ENCODE results near the gene SEC24B. TPM values are rescaled to one million over a fixed set of nuclear protein-coding genes. Genes with fewer than 3 reads are reported as not detected.

Gene SEC24B
- total and polyA plus RNA-seq, 10 of the 15 experiments (the other 5 are each of a cell fraction or from before 2014, with no cell fraction given) = 6.4 to 43.2 (median 16.0) TPM

DNA sequence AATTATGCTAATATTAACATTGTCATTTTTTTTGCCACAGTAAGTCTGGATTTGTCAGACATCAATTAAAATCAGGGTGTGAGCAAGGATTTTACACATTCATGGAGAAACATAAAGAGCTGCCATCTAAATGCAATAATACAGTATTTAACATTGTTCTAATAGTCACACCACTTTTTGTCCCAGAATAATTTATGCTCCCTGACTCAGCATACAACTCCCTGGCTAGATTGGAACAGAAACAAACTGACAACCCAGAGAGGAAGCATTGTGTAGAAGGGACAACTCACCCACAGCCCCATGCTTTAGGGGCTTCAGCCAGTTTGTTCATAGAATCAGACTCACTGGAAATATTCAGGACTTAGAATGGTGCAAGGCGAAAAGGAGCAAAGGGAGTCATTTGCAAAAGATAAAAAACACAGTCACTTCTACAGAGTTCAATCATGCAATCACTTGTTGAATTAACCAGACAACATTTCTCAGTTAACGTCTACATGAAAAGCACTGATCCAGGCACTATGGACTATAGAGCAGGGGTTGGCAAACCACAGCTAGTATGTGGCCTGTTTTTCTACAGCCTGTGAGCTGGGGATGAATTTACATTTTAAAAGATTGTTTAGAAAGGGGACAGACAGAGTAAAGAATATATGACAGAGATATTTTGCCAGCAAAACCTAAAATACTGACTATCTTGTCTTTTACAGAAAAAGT lies 26.4 kb upstream of the SEC24B start (continued):
- TF ChIP-seq, protein P1, sequence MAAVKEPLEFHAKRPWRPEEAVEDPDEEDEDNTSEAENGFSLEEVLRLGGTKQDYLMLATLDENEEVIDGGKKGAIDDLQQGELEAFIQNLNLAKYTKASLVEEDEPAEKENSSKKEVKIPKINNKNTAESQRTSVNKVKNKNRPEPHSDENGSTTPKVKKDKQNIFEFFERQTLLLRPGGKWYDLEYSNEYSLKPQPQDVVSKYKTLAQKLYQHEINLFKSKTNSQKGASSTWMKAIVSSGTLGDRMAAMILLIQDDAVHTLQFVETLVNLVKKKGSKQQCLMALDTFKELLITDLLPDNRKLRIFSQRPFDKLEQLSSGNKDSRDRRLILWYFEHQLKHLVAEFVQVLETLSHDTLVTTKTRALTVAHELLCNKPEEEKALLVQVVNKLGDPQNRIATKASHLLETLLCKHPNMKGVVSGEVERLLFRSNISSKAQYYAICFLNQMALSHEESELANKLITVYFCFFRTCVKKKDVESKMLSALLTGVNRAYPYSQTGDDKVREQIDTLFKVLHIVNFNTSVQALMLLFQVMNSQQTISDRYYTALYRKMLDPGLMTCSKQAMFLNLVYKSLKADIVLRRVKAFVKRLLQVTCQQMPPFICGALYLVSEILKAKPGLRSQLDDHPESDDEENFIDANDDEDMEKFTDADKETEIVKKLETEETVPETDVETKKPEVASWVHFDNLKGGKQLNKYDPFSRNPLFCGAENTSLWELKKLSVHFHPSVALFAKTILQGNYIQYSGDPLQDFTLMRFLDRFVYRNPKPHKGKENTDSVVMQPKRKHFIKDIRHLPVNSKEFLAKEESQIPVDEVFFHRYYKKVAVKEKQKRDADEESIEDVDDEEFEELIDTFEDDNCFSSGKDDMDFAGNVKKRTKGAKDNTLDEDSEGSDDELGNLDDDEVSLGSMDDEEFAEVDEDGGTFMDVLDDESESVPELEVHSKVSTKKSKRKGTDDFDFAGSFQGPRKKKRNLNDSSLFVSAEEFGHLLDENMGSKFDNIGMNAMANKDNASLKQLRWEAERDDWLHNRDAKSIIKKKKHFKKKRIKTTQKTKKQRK (IDR thresholded peaks at IDR 0.05; ENCODE audit: low read depth, low read length) = no peak

DNA sequence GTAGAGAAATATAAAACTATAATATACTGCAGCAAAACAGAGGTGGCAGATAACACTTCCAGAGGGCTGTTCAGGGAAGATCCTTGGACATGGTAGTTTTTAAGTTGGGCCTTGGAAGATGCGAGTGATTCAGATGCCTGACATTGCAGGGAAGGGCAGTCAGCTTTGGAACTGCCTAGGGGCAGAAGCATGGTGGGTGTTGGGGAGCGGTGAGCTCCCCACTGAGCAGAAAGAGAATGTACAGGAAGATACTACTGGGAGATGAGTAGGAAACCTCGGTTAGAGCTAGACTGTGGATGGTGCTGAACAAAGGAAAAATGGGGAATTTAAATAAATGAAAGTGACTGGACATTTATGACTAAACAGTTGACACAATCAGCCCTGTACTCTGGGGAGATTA lies 24.9 kb upstream of the SEC24B start:
- Histone ChIP-seq H2AFZ (ENCODE audit: control insufficient read depth, low read depth, low read length) (no peak overlapping the region), H3K27me3 (replicated peaks in 1 of 2; ENCODE audit: control insufficient read depth in 2 of 2, insufficient read depth in 2 of 2, low read length in 1 of 2) (peaks cover 0 to 3% of the 10 kb centered on the region in 2 experiments; a peak in 1 of 4 replicates), H3K27ac (ENCODE audit: control insufficient read depth, insufficient read depth) (no peak overlapping the region), H3K4me1 (ENCODE audit: control insufficient read depth, insufficient read depth, low read length) (no peaks in the 10 kb centered on the region), H3K9ac (ENCODE audit: control insufficient read depth, insufficient read depth, low read length) (no peak overlapping the region), H3K4me3 (no peak overlapping the region), H3K79me2 (ENCODE audit: control insufficient read depth, insufficient read depth, low read length) (no peaks in the 10 kb centered on the region), H4K20me1 (ENCODE audit: control insufficient read depth, insufficient read depth) (no peaks in the 10 kb centered on the region), H3K36me3 (ENCODE audit: control insufficient read depth in 2 of 2, insufficient read depth in 2 of 2, low read length in 1 of 2) (no peaks in the 10 kb centered on the region), H3K9me3 (replicated peaks; ENCODE audit: control insufficient read depth, insufficient read depth, low read length) (no peaks in the 10 kb centered on the region), H3K4me2 (ENCODE audit: control insufficient read depth, insufficient read depth) (no peak overlapping the region)
- in situ Hi-C loops (cut with MboI) (loop anchor here (10.0 kb wide), 2 partner anchors 564 to 724 kb away; no protein-coding TSS in a partner anchor), intact Hi-C loops (cut with micrococcal nuclease; ENCODE audit: unreplicated experiment) (loop anchor here (5.0 to 10.0 kb wide), 2 partner anchors 111 to 334 kb away; no protein-coding TSS in a partner anchor)
- no peak for DNase-seq (ENCODE audit: low read depth, low spot score)
- SMC1A ChIA-PET (ENCODE audit: uncharacterized antibody, unreplicated experiment) = no interaction called here
- TF ChIP-seq ELK1 (IDR thresholded peaks at IDR 0.05; ENCODE audit: low read depth, low read length) (no peak), JUNB (IDR thresholded peaks at IDR 0.05) (no peak), FOXK2 (IDR thresholded peaks at IDR 0.05) (no peak), MYC (IDR thresholded peaks at IDR 0.05; ENCODE audit: insufficient read depth, insufficient read length, insufficient replicate concordance, low read length, severe bottlenecking) (no peak), ZNF24 (IDR thresholded peaks at IDR 0.05) (no peak)
- TF ChIP-seq, protein P2, sequence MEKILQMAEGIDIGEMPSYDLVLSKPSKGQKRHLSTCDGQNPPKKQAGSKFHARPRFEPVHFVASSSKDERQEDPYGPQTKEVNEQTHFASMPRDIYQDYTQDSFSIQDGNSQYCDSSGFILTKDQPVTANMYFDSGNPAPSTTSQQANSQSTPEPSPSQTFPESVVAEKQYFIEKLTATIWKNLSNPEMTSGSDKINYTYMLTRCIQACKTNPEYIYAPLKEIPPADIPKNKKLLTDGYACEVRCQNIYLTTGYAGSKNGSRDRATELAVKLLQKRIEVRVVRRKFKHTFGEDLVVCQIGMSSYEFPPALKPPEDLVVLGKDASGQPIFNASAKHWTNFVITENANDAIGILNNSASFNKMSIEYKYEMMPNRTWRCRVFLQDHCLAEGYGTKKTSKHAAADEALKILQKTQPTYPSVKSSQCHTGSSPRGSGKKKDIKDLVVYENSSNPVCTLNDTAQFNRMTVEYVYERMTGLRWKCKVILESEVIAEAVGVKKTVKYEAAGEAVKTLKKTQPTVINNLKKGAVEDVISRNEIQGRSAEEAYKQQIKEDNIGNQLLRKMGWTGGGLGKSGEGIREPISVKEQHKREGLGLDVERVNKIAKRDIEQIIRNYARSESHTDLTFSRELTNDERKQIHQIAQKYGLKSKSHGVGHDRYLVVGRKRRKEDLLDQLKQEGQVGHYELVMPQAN (conservative IDR thresholded peaks at IDR 0.05) = no peak
- no peak for FAIRE-seq
- WGBS (ENCODE audit: insufficient coverage, insufficient replicate concordance, low lambda C conversion rate, missing lambda C conversion rate) = 31% methylated on average over 3 of the region's 3 CpGs
- POLR2A ChIA-PET = no interaction called here
- BruUV-seq (replicated peaks) = no TSS peak
- CTCF ChIA-PET = no interaction called here
- RAD21 ChIA-PET (ENCODE audit: unreplicated experiment) = no interaction called here
- no peak for ATAC-seq
